NCI-H1436 (cell line): ENCODE results near the gene CCDC174.
"Not testable (repeated sequence)": the region's sequence is repeated elsewhere in the genome, so short reads cannot be mapped to it uniquely, and the experiment has no call there.

Experiments
- DNase-seq: peaks from one replicate; lab custom pipeline; 2025; lab: John Stamatoyannopoulos, UW

The CCDC174 gene

DNA sequence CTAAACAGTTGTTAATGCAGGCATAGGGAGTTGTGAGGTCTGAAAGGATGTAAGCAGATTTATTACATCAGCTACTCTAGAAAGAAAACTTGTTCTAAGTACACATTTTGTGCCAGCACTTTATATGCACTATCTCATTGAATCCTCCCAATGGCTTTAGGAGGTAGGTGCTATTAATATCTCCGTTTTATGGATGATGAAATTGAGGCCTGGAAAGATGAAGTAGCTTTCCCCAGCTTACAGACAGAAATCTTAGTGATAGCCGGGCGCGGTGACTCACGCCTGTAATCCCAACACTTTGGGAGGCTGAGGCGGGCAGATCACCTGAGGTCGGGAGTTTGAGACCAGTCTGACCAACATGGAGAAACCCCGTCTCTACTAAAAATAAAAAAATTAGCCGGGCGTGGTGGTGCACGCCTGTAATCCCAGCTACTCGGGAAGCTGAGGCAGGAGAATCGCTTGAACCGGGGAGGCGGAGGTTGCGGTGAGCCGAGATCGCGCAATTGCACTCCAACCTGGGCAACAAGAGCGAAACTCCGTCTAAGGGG, 872 bp downstream of the CCDC174 start:
- DNase-seq: not testable (repeated sequence)

- DNase-seq: no peak
Measured at GRCh38 chr3:14657579-14657978, 6.0 kb downstream of the CCDC174 start.

DNA sequence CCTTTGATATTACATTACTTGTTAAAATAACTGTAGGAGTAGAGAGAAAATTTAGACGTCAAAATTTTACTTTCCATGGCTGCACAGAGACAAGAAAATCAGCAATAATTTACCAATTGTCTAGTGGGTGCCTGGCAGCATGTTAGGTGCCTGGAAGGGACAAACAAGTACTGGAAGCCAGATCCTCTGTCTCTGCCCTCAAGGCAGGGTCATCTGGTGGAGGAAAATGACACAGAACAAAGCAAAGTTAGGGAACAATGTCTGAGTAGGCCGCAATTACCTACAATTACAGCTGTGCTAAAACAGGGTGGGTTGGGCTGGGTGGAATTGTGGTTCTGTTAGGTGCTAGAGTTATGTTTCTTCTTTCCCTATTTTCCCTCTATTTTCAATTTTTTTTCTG, 7.4 kb downstream of the CCDC174 start:
- DNase-seq: no peak

DNA sequence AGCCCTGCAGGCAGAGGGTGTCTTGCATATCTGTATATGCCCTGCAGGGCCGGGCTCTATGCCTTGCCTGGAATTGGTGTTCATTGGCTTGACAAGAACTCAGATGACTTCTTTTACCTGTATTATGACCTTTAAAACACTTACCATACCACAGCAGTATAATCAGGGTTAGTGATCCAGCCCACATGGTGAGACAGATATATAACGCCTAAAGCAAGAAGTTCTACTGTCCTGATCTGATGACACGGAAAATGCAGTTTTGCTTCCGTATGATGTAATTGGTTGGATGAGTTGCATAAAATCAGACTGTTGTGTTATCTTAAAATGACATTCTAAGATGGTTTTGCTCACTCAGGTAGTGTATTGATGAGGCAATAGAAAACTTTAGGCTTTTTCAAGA, 9.4 kb downstream of the CCDC174 start:
- DNase-seq: no peak

- no peak for DNase-seq
Measured at GRCh38 chr3:14663396-14664135, 12.0 kb downstream of the CCDC174 start.

DNA sequence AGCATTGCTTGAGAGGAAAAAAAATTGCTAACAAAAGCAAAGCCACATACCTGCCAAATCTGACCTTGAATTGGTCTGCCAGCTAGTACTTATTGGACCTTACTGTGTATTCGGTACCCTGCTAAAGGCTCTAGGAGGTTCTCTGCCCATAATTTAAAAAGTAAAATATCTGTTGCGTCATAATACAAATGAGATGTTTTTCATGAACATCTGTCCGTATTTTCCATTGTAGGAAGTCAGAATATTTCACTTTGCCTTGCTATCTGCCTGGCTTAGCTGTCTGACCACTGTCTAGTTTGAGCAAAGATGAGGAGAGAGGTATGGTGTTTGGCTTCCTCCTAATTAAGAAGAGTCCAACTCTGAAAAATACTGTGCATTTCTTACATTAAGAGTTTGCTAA, 12.6 kb downstream of the CCDC174 start:
- no peak for DNase-seq

DNA sequence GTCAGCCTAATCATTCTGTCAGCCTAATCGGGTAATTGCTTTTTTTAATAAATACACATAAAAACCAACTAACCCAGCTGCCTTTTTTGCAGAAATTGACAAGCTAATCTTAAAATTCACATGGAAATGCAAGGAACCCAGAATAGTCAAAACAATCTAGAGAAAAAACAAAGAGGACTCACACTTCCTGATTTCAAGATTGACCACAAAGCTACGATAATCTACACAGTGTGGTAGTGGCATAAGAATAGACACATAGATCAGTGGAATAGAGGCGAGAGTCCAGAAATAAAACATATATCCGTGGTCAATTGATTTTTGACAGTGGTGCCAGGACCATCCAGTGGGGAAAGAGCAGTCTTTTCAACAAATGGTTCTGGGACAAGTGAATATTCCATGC, 21.0 kb downstream of the CCDC174 start:
- DNase-seq: no peak

DNA sequence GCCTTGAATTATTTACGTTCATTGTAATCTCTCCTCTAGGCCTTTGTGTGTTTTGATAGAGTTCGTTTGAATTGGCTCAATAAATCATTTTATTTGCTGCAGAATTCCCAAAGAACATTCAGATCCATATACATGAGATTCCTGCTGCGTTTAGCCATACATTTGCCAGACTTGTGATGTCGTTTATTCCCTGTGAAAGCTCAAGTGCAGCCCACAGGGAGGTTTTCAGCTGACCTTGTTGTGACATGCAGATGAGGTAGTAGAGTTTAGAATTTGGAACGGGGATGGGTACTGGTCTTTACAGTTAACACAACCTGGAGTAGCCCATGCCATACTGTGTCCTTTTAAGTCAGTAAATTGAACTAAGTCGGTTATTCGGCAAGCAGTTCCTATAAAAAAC, 23.3 kb downstream of the CCDC174 start, which contains the start of gene C3orf20:
Gene C3orf20 (plus strand): TSS at position 301 of the 400 bp plus-strand sequence. CDS start 7,573 bp downstream, outside the sequence.
- no peak for DNase-seq

GRCh38 chr3:14676881-14677280, 25.3 kb downstream of the CCDC174 start:
- no peak for DNase-seq

DNA sequence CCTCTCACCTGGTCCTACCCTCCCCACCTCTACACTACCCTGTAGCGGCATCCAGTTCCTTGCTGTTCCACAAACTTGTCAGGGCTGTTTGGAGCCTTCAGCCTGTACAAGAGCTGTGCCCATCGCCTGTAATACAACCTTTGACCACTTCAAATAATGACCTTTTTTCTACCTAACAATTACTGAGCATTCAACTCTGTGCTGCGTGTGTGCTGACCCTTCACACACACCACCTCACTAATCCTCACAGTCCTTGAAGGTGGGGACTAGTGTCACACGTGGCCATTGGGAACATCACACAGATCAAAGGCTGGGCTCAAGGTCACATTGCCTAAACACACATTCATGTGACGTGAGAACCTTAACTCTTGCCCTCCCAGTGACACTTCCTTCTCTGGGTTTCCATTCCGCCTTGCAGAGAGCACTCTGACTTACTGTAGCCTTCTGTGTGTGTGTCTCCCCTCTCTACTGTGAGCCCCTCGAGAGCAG, 26.5 kb downstream of the CCDC174 start:
- DNase-seq: no peak

DNA sequence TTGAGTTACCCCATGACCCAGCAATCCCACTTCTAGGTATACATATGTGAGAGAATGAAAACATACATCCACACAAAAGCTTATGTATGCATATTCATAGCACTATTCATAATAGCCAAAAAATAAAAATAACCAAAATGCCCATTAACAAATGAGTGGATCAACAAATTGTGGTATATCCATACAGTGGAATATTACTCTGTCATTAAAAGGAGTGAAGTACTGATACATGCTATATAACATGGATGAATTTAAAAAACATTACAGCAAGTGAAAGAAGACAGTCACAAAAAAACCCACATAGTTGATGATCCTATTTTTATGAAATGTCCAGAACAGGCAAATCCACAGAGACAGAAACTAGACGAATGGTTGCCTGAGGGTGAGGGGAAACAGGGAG, 28.6 kb downstream of the CCDC174 start:
- no peak for DNase-seq

GRCh38 chr3:14680716-14681115, 29.2 kb downstream of the CCDC174 start:
- DNase-seq: no peak

DNA sequence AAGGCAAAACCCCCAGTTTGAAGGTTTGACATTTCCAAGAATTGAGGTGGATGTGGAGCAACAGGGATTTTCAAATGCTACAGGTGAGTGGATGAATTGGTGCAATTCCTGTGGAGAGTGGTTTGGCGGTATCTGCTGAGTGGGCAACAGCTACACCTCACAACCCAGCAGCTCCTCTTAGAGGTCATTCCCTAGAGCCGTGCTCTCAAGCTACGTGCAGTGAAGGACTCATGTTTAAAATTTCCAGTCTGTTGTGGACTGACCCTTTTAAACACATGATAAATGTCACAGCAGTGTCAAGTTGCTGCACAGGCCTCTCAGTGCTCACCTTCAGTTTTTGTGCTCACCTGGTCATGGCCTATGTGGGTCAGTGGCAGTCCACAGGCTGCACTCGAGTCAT, 32.9 kb downstream of the CCDC174 start:
- no peak for DNase-seq

- DNase-seq: no peak
Measured at GRCh38 chr3:14685179-14685578, 33.6 kb downstream of the CCDC174 start.

GRCh38 chr3:14687360-14687759, 35.8 kb downstream of the CCDC174 start:
- DNase-seq: no peak

GRCh38 chr3:14688525-14688924, 37.0 kb downstream of the CCDC174 start:
- no peak for DNase-seq

GRCh38 chr3:14689247-14689980, 37.9 kb downstream of the CCDC174 start:
- DNase-seq: no peak

- DNase-seq: no peak
Measured at GRCh38 chr3:14691239-14691638, 39.7 kb downstream of the CCDC174 start.

DNA sequence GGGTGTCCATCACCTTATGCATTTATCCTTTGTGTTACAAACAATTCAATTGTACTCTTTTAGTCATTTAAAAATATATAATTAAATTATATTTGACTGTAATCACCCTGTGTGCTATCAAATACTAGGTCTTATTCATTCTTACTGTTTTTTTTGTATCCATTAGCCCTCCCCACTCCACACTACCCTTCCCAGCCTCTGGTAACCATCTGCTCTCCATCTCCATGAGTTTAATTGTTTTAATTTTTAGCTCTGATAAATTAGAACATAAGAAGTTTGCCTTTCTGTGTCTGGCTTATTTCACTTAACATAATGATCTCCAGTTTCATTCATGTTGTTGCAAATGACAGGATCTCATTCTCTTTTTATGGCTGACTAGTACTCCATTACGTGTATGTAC, 40.2 kb downstream of the CCDC174 start:
- no peak for DNase-seq

DNA sequence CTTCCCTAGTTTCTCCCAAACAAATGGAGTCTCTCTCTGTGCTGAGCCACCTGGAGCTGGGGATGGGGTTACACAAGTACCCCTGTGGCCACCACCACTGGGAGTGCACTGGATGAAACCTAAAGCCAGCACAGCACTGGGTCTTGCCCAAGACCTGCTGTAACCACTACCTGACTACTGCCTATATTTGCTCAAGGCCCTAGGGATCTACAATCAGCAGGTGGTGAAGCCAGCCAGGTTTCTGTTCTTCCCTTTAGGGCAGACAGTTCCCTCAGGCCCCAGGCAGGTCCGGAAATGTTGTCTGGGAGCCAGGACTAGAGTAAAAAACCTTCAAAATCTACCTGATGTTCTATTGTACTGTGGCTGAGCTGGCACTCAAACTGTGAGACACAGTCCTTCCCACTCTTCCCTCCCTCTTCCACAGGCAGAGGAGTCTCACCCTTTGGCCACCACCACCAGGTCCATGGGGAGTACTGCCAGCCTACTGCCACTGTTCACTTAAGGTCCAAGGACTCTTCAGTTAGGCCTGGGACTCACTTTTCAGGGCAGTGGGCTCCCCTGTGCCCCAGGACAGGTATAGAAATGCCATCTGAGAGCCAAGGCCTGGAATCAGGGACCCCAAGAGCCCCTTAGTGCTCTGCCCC, 47.2 kb downstream of the CCDC174 start:
- DNase-seq: no peak

- DNase-seq: no peak
Measured at GRCh38 chr3:14699643-14700042, 48.1 kb downstream of the CCDC174 start.

- no peak for DNase-seq
Measured at GRCh38 chr3:14700891-14701290, 49.3 kb downstream of the CCDC174 start.

- DNase-seq: no peak
Measured at GRCh38 chr3:14701676-14702075, 50.1 kb downstream of the CCDC174 start.
